ENCODE measurements around the gene PLCH2. TPM values are rescaled to one million over a fixed set of nuclear protein-coding genes. Genes with fewer than 3 reads are reported as not detected.

Gene PLCH2
- total RNA-seq, 1 experiment from 2014 or later, result 0.27 TPM

- BruUV-seq (replicated peaks), result no TSS peak
- Histone ChIP-seq H3K4me3 (ENCODE audit: low read depth, low read length) (no peak overlapping the region), H3K4me1 (no peaks in the 10 kb centered on the region), H3K27me3 (replicated peaks; ENCODE audit: control insufficient read depth, insufficient read depth, low read length) (no peaks in the 10 kb centered on the region), H3K36me3 (ENCODE audit: control insufficient read depth, insufficient read depth, low read length) (no peaks in the 10 kb centered on the region), H3K9me3 (no peaks in the 10 kb centered on the region)
- Mint-ChIP-seq H3K9me3 (ENCODE audit: unreplicated experiment) (no peaks in the 10 kb centered on the region), H3K4me3 (ENCODE audit: unreplicated experiment) (no peak overlapping the region), H3K27ac (ENCODE audit: unreplicated experiment) (no peak overlapping the region), H3K36me3 (ENCODE audit: insufficient read depth, unreplicated experiment) (no peaks in the 10 kb centered on the region), H3K27me3 (ENCODE audit: insufficient read depth, unreplicated experiment) (no peaks in the 10 kb centered on the region), H3K4me1 (ENCODE audit: low read depth, unreplicated experiment) (no peaks in the 10 kb centered on the region)
- ChIA-PET POLR2A (no interaction called here), CTCF (no interaction called here)
- no peak for TF ChIP-seq CTCF (IDR thresholded peaks at IDR 0.05; ENCODE audit: insufficient read depth in 1 of 2, low read depth in 1 of 2, low read length in 1 of 2, severe bottlenecking in 1 of 2, unreplicated experiment in 1 of 2)
- intact Hi-C loops (cut with micrococcal nuclease; ENCODE audit: unreplicated experiment), result no loop called here
- DNase-seq, result no peak
These were observed 24.3 kb upstream of the PLCH2 start for GRCh38 chr1:2451741-2452140.

GRCh38 chr1:2452201-2452931, 23.7 kb upstream of the PLCH2 start:
- Mint-ChIP-seq H3K27ac (ENCODE audit: unreplicated experiment) (no peak overlapping the region), H3K4me3 (ENCODE audit: unreplicated experiment) (no peak overlapping the region), H3K4me1 (ENCODE audit: low read depth, unreplicated experiment) (no peaks in the 10 kb centered on the region), H3K27me3 (ENCODE audit: insufficient read depth, unreplicated experiment) (no peaks in the 10 kb centered on the region), H3K9me3 (ENCODE audit: unreplicated experiment) (no peaks in the 10 kb centered on the region), H3K36me3 (ENCODE audit: insufficient read depth, unreplicated experiment) (no peaks in the 10 kb centered on the region)
- intact Hi-C loops (cut with micrococcal nuclease; ENCODE audit: unreplicated experiment), result no loop called here
- Histone ChIP-seq H3K27me3 (replicated peaks; ENCODE audit: control insufficient read depth, insufficient read depth, low read length) (no peaks in the 10 kb centered on the region), H3K36me3 (ENCODE audit: control insufficient read depth, insufficient read depth, low read length) (no peaks in the 10 kb centered on the region), H3K4me1 (no peaks in the 10 kb centered on the region), H3K4me3 (ENCODE audit: low read depth, low read length) (no peak overlapping the region), H3K9me3 (no peaks in the 10 kb centered on the region)
- CTCF ChIA-PET, result no interaction called here
- POLR2A ChIA-PET, result no interaction called here
- no TSS peak for BruUV-seq (replicated peaks)
- DNase-seq, result no peak
- TF ChIP-seq CTCF (IDR thresholded peaks at IDR 0.05; ENCODE audit: insufficient read depth in 1 of 2, low read depth in 1 of 2, low read length in 1 of 2, severe bottlenecking in 1 of 2, unreplicated experiment in 1 of 2), result no peak

- intact Hi-C loops (cut with micrococcal nuclease; ENCODE audit: unreplicated experiment), result no loop called here
- H3K36me3 Mint-ChIP-seq (ENCODE audit: insufficient read depth, unreplicated experiment), result no peaks in the 10 kb centered on the region
- no peaks in the 10 kb centered on the region for H3K36me3 ChIP-seq (ENCODE audit: control insufficient read depth, insufficient read depth, low read length)
- H3K4me3 ChIP-seq (ENCODE audit: low read depth, low read length), result no peak overlapping the region
- TF ChIP-seq CTCF (IDR thresholded peaks at IDR 0.05; ENCODE audit: insufficient read depth in 1 of 2, low read depth in 1 of 2, low read length in 1 of 2, severe bottlenecking in 1 of 2, unreplicated experiment in 1 of 2), result no peak
- no TSS peak for BruUV-seq (replicated peaks)
- H3K4me1 ChIP-seq, result no peaks in the 10 kb centered on the region
- H3K4me1 Mint-ChIP-seq (ENCODE audit: low read depth, unreplicated experiment), result no peaks in the 10 kb centered on the region
- no peak overlapping the region for H3K4me3 Mint-ChIP-seq (ENCODE audit: unreplicated experiment)
- ChIA-PET CTCF (no interaction called here), POLR2A (no interaction called here)
- no peaks in the 10 kb centered on the region for H3K27me3 Mint-ChIP-seq (ENCODE audit: insufficient read depth, unreplicated experiment)
- no peak overlapping the region for H3K27ac Mint-ChIP-seq (ENCODE audit: unreplicated experiment)
- no peaks in the 10 kb centered on the region for H3K9me3 Mint-ChIP-seq (ENCODE audit: unreplicated experiment)
- H3K9me3 ChIP-seq, result no peaks in the 10 kb centered on the region
- H3K27me3 ChIP-seq (replicated peaks; ENCODE audit: control insufficient read depth, insufficient read depth, low read length), result no peaks in the 10 kb centered on the region
- no peak for DNase-seq
These were observed 23.2 kb upstream of the PLCH2 start for GRCh38 chr1:2452932-2453315.
